GM19351 (cell line): ENCODE results near the gene CLPTM1L.
"Not testable (repeated sequence)": the region's sequence is repeated elsewhere in the genome, so short reads cannot be mapped to it uniquely, and the experiment has no call there.

Source experiments
- ATAC-seq: cut with Tn5 transposase; IDR thresholded peaks from one replicate; pipeline ENCODE4 v1.9.1; 2021; ENCODE audit warnings: mild to moderate bottlenecking, moderate library complexity; ENCODE audit not compliant: unreplicated experiment

CLPTM1L gene

GRCh38 chr5:1278656-1279442, 66.0 kb downstream of the CLPTM1L start:
- ATAC-seq, result no peak

GRCh38 chr5:1278216-1278615, 66.7 kb downstream of the CLPTM1L start:
- ATAC-seq, result no peak

GRCh38 chr5:1277781-1278180, 67.1 kb downstream of the CLPTM1L start:
- ATAC-seq, result no peak

GRCh38 chr5:1277331-1277730, 67.6 kb downstream of the CLPTM1L start:
- ATAC-seq, result no peak

- no peak for ATAC-seq
Observed at GRCh38 chr5:1276930-1277329, 68.0 kb downstream of the CLPTM1L start.

GRCh38 chr5:1275397-1276391, 69.2 kb downstream of the CLPTM1L start:
- not testable (repeated sequence) for ATAC-seq

- ATAC-seq, result no peak
Observed at GRCh38 chr5:1274471-1274870, 70.4 kb downstream of the CLPTM1L start.

GRCh38 chr5:1273745-1274144, 71.2 kb downstream of the CLPTM1L start:
- ATAC-seq, result no peak

GRCh38 chr5:1272201-1272600, 72.7 kb downstream of the CLPTM1L start:
- no peak for ATAC-seq

- ATAC-seq, result no peak
Observed at GRCh38 chr5:1270933-1271914, 73.7 kb downstream of the CLPTM1L start.

GRCh38 chr5:1270426-1270825, 74.5 kb downstream of the CLPTM1L start:
- no peak for ATAC-seq

GRCh38 chr5:1268666-1269065, 76.2 kb downstream of the CLPTM1L start:
- no peak for ATAC-seq

GRCh38 chr5:1268056-1268455, 76.8 kb downstream of the CLPTM1L start:
- ATAC-seq, result no peak
